Stimulated activated CD4-positive, alpha-beta T cell treated with anti-CD3 and anti-CD28 coated beads, Interleukin-4, amount 100 ng/mL, for 24 hours (primary cell): Measurements from ENCODE around the gene CD248.

Experiments used
- DNase-seq: peaks from one replicate; pipeline ENCODE4 v3.0.0-alpha.2; 2020

CD248 gene

GRCh38 chr11:66340596-66341501 is 24.0 kb upstream of the CD248 start:
- DNase-seq: no peak

DNA sequence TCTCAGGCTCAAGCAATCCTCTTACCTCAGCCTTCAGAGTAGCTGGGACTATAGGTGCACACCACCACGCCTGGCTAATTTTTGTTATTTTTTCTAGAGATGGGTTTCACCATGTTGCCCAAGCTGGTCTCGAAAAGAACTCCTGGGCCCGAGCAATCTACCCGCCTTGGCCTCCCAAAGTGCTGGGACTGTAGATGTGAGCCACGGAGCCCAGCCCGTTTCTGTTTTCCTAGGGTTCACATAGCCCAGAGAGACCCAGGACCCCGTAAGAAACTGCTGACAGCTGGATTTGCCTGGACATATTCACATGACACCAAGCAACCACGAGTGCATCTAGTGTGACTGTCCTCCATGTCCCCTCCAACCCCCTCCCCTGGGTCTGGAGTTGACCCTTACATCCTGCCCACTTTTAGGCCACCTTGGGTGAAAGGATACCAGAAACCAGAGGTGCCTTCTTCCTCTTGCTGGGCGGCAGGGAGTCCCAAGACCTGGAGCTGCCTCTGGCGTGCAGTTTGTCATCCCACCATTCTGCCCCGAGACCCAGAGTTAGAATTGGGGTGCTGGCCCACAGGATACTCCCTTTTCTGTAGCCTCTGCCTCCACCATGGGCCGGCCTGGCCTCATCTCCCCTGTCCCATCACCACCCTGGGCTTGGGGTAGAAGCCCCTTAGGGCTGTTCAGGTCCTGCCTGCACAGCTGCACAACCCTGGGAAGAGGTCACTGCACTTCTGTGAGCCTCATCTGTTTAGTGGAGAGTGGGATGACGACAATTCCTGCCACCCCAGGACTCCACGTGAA is 23.0 kb upstream of the CD248 start:
- no peak for DNase-seq

DNA sequence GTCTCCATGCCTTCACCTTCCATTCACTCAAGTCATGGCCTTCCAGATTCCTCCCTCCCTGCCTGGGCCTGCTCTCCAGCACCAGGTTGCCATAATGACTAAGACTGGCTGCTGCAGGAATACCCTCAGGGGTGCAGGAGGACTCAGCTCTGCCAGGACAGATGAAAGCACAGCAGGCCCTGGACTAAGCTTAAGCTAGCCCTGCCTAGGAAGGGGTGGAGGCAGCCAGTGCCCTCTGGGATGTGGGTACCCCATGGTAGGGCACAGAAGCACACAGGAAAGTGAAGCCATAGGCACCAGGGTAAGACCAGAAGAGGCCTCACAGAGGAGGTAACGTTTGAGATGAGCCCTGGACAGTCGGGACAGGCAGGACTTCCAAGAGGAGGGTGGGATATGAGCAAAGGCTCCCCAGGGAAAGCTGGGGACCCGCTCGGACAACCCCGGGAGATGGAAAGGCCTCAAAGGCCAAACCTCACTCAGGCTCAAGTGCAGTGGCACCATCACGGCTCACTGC is 22.4 kb upstream of the CD248 start:
- DNase-seq: no peak

GRCh38 chr11:66338276-66339161 is 21.7 kb upstream of the CD248 start:
- no peak for DNase-seq

DNA sequence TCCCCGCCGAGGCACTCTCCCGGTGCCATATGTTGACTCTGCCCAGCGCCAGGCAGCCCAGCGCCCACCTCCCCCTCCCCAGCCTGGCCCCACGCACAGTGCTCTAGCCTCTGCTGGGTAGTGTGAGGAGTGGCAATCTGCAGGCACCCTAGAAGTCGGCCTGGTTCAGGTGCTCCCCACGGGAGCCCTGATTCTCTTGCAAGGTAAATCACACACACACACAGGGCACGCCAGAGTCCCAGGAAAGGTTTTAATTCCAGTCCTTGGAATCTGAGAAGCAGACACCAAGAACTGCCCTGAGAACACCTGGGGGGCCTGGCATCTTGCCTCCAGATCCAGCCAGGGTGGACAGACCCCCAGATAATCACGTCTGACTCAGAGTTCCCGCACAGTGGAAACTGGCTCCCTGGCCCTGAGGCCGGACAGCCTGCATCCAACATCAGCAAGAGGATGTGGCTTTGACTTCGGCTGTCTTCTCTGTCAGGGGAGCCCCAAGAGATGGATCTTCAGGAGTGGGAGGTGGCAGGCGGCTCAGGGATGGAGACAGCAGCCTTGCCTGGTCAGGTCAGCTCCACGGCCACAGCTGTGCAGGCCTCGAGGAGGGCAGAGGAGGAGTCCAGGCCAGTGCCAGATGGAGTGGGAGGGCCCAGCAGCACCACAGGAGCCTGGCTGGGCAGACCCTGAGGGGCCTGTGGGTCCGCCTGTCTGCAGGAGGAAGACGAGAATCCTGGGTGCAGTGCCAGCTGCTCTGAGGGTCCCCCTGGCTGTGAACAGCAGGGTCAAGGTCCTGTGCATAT is 20.5 kb upstream of the CD248 start:
- DNase-seq: no peak

DNA sequence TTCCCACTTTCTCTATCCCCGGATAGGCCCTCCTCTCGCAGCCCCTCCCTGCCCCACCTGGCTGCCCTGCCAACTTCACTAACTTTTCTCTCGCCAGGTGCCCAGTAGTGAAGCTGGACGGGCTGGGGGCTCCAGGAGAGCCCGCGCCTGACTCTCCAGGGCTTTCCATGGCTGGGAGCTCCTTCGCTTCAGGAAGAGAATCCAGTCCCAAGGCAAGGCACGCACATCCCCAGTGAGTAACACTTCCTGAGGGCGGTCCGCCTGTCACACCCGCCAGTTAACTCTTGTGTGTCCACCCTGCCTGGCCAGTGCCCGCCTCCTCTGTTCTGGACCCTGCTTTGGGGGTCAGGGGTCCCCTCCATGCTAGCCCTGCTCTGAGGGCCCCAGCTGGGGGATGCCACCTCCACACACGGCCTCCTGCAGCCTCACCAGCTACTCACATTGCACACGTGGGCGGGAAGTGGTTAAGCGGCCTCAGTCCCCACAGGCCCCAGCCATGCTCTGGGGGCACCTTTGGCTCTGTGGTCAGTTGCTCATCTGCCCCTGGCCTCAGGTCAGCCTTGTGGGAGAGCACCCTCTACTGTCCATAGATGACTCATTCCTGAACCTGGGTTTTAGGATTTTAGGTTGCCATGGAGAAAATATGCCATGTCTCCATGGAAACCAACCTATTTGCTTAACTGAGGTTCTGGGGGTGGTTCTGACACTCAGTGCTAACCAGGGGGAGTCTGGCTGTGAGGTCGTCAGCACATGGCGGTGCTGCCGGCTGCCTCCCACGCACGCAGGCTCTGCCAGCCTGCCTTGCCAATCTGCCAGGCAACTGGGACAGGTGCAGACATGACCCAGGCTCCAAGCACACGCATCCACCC is 19.6 kb upstream of the CD248 start, which contains the start of gene RIN1:
Gene RIN1 (minus strand): TSS at position 201 of the 869 bp plus-strand sequence. CDS start 32 bp downstream, at position 169.
- peak; percentile 64 for DNase-seq

- no peak for DNase-seq
These were observed 18.8 kb upstream of the CD248 start for GRCh38 chr11:66335531-66336233.

- no peak for DNase-seq
These were observed 18.0 kb upstream of the CD248 start for GRCh38 chr11:66334605-66335442.

GRCh38 chr11:66333896-66334604 is 17.2 kb upstream of the CD248 start:
- no peak for DNase-seq

DNA sequence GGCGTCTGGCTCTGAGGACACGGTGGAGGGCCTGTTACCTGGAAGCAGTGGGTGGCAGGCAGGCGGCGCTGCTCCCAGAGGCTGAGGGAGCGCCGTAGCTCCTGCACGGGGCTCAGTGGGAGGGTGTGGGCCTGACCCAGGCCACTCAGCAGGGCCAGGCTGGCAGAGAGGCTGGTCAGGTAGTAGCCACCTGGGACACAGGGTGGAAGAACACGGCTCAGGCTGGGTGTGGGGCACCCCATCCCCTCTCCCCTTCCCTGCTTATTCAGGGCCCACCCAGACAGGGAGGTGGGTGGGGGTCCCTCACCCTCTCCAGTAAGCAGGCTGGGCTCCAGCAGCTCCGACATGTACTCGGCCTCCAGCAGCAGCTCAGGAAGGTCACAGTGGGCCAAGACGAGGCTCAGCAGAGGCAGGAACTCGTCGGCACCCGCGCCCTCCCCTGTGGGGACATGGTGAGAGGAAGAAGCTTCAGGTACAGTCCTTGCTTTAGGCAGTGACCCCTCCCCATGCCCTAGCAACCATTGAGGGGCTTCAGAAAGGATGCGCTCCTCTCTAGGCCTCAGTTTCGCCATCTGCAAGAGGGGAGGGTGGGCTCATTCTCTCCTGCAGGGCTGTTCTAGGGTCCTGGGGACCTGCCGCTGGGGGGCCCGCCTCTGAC is 16.5 kb upstream of the CD248 start:
- no peak for DNase-seq

GRCh38 chr11:66332371-66333219 is 15.8 kb upstream of the CD248 start:
- no peak for DNase-seq

DNA sequence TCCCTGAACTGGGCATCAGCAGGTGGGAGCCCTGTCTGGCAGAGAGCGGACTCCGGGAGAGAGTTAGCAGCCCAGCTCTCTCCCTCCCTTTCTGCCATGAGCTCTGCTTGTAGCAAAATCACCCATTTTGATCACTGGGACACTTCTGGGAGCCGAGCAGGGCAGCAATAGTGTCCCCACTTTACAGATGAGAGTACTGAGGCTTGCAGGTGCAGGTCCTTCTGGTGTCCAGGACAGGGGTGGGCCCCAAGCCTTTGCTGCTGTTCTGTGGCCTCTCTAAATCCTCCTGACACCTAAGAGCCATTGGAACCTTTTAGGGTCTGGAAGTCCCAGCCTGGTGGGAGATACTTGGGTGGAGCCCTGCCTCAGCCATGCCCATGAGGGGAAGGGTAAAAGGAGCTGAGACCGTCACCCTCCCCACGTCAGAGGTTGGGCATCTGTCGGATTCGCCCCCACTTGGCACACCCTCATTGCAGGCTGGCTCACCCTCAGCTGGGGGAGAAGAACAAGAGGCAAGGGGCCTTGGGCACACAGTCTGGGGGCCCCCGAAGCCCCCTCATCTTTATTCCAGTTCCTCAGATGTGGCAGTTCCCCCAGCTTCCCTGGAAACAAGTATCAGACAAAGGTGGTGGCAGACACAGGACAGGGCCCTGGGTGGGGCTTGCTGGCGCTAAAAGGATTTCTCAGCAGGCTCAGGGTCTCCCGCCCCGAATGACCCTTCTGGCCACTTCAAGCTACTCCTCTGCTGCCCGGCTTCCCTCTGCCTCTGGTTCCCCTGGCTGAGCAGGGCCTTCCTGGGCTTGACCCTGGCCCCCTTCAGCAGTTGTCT is 14.9 kb upstream of the CD248 start:
- no peak for DNase-seq

DNA sequence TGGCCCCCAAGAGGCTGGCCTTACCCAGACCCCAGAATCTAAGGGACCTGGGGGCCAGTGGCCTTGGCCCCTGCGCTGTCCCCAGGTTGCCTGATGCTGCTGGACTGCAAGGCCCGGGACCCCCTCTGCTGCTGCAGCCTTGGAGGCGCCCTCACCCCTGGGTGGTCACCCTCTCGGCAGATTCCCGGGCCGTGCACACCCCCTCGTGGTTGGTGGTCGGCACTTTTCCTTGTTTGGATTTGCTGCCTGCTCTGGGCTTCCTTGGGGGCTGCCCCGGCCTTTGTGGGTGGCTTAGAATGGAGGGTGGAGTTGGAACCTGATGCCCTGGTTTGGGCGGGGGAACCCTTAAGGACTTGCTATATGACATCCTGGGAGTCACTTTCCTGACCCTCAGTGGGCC is 14.1 kb upstream of the CD248 start:
- no peak for DNase-seq

DNA sequence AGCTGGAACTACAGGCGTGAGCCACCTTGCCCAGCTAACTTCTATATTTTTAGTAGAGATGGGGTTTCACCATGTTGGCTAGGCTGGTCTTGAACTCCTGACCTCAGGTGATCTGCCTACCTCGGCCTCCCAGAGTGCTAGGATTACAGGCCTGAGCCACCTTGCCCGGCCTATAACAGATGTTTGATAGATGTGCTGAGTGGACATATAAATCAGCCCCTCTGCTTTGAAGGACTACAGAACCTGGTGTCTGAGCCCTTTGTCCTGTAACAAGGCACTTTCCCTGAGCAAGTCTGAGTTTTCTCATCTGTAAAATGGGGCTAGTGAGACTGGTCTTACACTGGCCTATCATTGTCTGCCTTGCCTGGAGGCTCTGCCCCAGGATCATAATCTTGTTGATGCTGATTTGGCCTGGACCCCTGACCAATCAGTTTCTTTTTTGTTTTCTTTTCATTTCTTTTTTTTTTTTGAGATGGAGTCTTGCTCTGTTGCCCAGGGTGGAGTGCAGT is 12.4 kb upstream of the CD248 start:
- DNase-seq: no peak

DNA sequence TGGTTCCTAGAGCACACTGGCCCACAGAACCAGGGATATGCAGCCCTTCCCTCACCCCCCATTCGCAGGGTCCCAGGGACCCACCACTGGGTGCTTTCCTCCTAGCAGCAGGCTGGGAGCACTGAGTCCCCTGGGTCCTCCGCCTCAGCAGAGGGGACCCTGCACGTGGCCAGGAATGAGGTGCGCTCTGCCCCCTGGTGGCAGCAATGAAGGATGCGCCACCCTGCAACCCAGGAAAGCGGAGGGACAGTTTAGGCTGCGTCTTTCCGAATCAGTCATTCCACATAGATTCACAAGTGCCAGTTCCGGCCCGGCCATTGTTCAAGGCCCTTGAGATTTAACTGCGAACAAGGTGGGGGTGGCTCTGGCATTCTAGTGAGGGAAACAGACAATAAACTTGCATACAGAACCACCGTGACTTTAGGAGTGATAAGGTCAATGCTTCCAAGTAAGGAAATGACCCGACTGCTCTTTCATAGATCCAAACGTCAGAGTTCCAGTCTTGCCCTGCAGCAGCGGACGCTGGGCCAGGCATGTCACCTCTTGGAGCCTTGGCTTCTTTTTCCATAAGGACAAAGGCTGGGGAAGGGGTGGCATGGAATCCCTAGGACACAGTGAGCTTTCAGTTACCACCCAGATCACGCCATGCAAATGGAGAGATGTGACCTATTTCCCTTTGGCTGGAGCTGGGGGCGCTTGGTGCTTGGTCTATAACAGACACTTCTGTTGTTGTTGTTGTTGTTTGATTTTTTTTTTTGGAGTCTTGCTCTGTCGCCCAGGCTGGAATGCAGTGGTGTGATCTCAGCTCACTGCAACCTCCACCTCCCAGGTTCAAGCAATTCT is 11.7 kb upstream of the CD248 start:
- DNase-seq: peak; percentile 84
